GM21529 (cell line): ENCODE results near the gene ARHGAP42.
A peak's percentile ranks its signal among the peaks of the same experiment; 100 is the strongest.
"Not testable (repeated sequence)": the region's sequence is repeated elsewhere in the genome, so short reads cannot be mapped to it uniquely, and the experiment has no call there.

Experiments used
- ATAC-seq: cut with Tn5 transposase; IDR thresholded peaks from one replicate; pipeline ENCODE4 v1.9.1; 2021; ENCODE audit not compliant: unreplicated experiment

Gene ARHGAP42

DNA sequence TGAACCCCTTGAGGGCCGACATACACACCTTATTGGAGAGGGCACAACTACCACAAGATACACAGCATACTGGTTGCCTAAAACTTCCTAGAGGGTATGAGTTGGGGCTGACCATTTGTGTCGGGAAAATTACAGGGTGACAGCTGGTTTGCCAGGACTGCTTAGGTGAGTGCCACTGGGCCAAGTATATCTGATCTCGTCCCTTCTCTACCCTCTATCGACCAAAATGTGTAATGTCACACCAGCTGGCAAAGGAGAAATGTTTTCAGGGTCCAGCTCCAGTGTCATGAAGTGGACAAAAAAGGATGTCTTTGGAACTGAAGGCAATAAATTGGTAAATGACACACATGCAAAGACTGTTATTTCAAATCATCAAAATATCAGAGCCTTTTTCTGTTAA is 316.4 kb downstream of the ARHGAP42 start:
- ATAC-seq: peak; percentile 85

DNA sequence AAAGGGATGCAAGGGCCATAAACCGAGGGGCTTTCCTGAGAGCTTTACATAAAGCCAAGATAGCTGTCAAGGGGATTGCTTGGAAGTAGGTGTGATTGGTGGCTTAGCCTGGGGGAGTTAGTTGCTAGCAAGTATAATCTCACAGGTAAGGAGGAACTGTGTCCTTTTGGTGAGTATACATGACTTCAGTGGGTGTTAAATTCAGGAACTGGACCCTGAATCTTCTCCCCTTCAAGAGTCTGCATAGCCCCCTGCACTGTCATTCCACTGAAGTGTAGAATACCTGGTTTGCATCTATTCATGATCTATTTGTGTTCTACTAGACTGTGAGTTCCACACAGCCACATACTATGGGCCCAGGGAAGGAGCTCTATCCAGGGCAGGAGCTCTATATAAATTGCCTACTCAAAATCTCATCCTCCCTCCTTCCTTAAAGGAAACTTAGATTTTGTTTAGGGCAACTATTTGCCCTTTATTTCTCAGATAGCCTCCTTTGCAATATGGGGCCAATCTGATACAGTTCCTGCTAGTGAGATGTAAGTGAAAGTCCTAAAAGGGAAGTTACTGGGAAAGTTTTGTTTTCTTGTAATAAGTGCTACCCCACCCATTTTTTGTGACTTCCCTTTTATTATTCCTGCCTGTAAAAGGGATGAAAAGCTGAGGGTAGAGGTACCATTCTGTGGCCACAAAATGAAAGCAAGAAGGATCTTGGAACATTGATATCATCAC is 322.0 kb downstream of the ARHGAP42 start:
- no peak for ATAC-seq

DNA sequence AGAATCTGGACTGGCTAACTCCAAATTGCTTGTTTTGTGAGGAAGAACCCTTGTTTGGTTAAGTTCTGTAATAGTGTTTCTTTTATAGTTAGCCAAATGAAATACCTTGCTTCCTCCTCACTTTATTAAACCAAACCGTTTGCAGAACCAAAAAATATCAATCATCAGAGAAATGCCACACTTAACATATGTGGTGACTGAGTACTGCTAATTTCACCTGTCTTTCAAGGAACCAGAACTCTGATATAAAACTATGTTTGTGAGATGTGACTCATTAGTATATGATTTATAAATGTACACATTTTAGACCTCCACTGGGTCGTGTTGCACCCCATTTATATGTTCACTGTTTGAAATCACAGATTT is 322.6 kb downstream of the ARHGAP42 start:
- ATAC-seq: no peak

DNA sequence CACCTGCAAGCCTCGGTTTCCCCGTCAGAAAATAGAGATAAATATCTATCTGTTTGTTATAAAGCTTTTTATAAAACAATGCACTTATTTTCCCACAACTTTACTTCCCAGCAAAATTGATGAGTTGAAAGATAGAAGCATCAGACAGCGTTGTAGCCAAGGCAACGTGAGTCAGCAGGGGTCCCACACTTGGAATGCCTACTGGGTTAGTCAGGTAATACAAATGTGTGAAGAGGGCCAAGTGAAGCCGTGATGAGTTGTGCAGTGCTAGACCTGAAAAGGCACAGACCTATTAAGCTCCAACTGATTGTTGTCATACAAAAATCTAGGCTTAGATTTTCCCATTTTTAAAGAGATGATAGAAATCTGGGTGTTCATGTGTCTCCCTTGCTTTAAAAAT is 323.8 kb downstream of the ARHGAP42 start:
- ATAC-seq: no peak

DNA sequence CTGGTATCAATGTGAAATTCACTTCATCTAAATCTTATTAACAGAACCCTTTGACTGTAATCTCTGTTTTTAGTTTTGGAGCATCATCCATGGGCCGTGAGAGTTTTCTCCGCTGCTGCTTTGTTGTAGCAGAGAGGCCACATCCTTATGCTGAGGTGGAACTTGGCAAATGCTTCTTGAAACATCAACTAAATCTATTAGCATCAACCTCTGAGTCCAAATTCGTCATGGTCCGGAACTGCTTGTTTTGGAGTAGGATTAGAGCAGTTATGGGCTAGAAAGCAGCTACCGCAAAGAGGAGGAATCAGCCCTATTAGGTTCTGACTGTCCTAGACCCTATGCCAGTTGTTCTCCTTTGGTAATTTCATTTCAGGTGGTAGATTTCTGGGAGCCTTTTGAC is 324.8 kb downstream of the ARHGAP42 start:
- no peak for ATAC-seq

DNA sequence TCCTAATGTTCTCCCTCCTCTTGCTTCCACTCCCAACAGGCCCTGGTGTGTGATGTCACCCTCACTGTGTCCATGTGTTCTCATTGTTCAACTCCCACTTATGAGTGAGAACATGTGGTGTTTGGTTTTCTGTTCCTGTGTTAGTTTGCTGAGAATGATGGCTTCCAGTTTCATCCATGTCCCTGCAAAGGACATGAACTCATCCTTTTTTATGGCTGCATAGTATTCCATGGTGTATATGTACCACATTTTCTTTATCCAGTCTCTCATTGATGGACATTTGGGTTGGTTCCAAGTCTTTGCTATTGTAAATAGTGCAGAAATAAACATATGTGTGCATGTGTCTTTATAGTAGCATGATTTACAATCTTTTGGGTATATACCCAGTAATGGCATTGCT is 326.6 kb downstream of the ARHGAP42 start:
- ATAC-seq: not testable (repeated sequence)

DNA sequence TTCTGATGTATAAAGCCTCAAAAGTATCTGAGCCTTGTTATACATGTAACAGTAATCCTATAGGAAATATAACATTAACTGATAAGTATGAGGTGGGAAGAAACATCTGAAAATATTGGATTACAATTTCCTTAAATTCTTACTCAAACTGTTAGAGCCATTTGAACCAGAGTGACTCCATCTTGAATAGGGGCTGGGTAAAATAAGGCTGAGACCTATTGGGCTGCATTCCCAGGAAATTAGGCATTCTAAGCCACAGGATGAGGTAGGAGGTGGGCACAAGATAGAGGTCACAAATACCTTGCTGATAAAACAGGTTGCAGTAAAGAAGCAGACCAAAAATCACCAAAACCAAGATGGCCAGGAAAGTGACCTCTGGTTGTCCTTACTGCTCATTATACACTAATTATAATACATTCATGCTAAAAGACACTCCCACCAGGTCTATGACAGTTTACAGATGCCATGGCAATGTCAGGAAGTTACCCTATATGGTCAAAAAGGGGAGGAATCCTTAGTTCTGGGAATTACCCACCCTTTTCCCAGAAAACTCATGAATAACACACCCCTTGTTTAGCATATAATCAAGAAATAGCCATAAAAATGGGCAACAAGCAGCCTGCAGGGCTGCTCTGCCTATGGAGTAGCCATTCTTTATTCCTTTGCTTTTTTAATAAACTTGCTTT is 327.7 kb downstream of the ARHGAP42 start:
- no peak for ATAC-seq

DNA sequence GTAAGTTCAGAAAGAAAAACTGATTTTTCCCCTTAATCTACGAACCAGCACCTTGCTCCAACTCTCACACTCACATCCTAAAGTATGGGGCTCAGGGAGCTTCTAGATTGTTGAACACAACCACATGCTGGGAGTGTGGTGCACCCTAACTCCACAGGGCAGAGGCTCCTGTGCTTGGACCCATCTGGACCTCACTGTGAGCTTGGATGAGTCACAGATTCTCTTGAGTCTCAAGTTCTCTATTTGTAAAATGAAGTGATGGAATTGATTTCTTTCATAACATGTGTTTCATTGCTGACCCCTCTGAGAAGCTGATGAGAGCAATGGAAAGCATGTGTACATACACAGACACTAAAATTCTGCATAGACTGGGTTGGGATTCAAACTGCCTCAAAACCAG is 332.8 kb downstream of the ARHGAP42 start:
- ATAC-seq: no peak

DNA sequence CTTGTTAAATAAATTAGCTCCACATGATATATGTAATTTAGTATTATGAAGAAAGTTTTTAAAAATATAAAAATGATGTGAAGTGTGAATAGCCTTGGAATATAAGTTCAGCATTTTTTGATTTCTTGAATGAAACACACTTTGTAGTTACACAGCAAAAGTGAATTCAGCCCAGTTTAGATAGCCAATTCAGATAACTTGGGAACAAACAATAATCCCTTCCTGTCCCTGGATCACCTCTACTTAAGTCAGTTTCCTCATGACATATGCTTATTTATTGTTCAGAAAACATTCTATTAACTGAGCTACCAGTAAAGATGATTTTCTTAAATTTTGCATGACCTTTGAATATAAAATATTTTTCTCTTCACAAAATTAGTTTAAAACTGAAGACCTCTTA is 335.2 kb downstream of the ARHGAP42 start:
- ATAC-seq: no peak

DNA sequence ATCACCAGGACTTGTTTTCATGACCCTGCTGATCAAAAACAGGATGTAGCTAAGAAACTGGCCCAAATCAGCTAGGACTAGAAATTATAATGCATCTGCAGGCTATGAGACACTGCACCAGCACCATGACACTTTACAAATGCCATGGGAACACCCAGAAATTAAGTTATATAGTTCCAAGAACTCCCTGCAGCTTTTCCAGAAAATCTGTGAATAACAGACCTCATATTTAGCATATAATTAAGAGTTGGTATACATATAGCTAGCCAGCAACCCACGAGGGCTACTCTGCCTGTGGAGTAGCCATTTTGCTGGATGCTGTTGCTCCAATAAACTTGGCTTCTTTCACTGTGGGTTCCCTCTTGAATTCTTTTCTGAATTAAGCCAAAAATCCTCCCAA is 341.6 kb downstream of the ARHGAP42 start:
- no peak for ATAC-seq

DNA sequence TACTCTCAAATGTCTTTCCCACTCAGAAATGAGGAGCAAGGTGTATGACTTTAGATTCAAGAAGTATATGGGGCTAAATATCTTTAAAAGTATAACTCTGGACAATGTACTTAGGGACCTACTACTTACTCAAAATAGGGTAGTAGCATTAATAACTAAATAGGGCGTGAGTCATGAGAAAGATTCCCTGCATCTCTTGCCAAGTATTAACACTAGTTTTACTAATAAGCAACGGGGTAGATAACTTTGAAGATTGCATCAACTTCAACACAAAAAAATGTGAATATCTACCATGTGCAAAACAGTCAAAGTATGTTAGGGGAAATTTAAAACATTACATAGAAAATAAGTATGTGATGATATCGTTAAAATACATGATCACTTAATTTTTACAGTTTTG is 342.9 kb downstream of the ARHGAP42 start:
- ATAC-seq: no peak

DNA sequence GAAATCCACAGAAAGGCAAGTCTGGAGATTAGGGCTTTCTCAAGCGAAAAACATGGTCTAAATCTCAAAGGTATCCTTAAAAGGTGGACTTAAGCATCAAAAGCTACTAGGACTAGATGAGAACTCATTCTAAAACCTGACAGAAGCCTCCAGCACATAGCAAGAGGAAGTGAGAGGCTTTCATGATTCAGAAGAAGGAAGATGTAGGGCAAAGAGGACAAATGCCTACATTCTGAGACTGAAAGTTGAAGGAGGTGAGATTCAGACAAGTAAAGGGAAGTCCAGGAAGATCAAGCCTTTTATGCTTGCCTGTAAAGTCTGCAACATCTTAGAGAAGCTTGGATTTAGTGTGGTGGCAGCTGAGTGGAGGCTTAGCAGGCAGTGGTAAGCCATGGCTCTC is 343.6 kb downstream of the ARHGAP42 start:
- ATAC-seq: no peak

DNA sequence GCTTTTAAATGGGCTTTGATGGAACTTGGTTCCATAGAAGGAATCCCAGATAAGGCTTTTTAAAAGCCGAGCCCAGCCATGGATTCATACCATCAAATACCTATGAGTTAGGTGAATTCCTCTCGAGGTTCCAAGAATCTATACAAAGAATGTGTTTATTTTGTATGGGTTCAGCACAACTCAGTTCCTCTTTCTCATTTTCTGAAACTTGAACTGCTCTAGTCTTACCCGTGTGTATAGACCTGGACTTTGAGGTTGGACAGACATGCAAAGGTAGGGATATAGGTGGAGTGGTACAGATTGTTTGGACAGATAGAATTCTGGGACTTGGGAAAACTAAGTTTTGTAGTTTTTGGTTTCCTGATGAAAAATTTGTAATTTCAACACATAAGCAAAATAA is 344.6 kb downstream of the ARHGAP42 start:
- ATAC-seq: no peak

DNA sequence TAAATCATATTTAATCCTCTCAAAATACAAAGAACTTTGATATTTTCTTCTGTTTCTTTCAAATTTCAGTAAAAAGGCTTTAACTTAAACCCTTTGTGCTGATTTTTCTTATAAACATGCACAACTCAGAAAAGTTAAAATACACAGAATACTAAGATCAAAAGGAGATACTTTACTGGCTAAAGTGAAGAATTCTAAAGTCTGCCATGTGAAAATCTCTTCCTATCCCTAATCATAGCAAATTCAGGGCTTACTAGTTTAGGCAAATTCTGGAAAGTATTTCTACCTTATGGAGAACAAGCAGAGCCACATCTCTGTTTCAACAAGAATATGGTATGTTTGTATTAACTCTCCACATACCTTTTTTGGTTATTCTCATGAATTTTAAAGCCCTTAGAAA is 345.9 kb downstream of the ARHGAP42 start:
- ATAC-seq: no peak

DNA sequence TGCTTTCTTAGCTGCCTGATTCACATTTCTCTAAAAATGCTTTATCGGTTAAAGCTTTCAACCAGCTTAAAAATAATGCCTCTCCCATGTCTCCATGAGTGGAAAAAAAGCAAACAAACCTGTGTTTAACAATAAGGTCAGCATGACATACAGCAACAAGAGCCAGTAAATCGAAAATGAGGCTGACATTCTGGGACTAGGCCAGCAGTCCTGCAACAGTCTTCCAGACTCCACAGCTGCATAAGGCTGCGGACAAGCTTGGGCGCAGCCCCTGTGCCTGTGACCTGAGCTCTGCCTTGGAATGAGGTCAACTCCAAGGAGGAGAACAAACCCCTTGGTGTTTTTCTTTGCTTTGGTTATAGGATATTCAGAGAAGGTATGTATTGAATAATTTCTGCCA is 347.0 kb downstream of the ARHGAP42 start:
- ATAC-seq: no peak

DNA sequence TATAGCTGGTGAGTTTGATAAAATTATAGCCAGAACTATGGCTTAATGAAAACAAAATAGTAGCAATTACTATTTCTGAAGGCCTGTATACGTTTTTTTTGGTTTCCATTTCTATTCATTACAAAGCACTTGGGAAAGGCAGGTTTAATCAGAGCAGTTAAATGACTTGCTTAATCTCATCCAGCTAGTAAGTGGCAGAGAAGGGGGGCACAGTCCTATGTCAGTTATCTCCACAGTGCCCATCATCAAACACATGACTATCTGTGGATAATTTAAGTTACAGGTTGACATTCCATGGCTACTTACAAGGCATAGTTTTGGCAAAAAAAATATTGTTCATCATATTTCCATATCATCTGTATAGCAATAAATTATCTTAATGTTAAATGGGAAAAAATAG is 348.8 kb downstream of the ARHGAP42 start:
- ATAC-seq: no peak
